CD14-positive monocyte (primary cell): ENCODE results near the gene PEX11G. TPM values are rescaled to one million over a fixed set of nuclear protein-coding genes. Genes with fewer than 3 reads are reported as not detected.
A peak's percentile ranks its signal among the peaks of the same experiment; 100 is the strongest.

Experiments
- DNase-seq, 3 donors: peaks; one replicate each; pipeline ENCODE4 v3.0.0-alpha.2; 2011 to 2022
- H2AFZ ChIP-seq: 2 replicates; pipeline ENCODE4 v1.6.0; 2012; ENCODE audit warnings: mild to moderate bottlenecking, low read depth, low read length, inconsistent platforms; ENCODE audit not compliant: insufficient read depth, poor library complexity, severe bottlenecking
- H3K27ac ChIP-seq, 2 donors: 1 replicate in 1 of 2; 2 replicates in 1 of 2; pipeline ENCODE4 v1.5.1; 2012 to 2013; ENCODE audit warnings: low read length in 2 of 2, control low read depth in 1 of 2, inconsistent platforms in 1 of 2, low read depth in 1 of 2, mild to moderate bottlenecking in 1 of 2
- H3K27me3 ChIP-seq, 2 donors: one replicate each; pipeline versions ENCODE4 v1.6.0 to v1.6.1; 2011 to 2013; ENCODE audit warnings: low read length in 2 of 2; ENCODE audit not compliant: control insufficient read depth in 2 of 2, insufficient read depth in 2 of 2
- H3K36me3 ChIP-seq, 2 donors: replicated peaks in 1 of 2; 1 replicate in 1 of 2; 2 replicates in 1 of 2; pipeline versions ENCODE4 v1.5.1 to v1.6.1; 2012 to 2013; ENCODE audit warnings: low read length in 2 of 2, control low read depth in 1 of 2, inconsistent platforms in 1 of 2, mild to moderate bottlenecking in 1 of 2; ENCODE audit not compliant: insufficient read depth in 2 of 2, control insufficient read depth in 1 of 2
- H3K4me1 ChIP-seq, 2 donors: 1 replicate in 1 of 2; 2 replicates in 1 of 2; pipeline versions ENCODE4 v1.5.1 to v1.6.1; 2012 to 2013; ENCODE audit warnings: low read length in 2 of 2, control low read depth in 1 of 2, inconsistent platforms in 1 of 2, mild to moderate bottlenecking in 1 of 2, moderate library complexity in 1 of 2; ENCODE audit not compliant: insufficient read depth in 2 of 2, control insufficient read depth in 1 of 2
- H3K4me2 ChIP-seq: replicated peaks from 2 replicates; pipeline ENCODE3; 2012; ENCODE audit warnings: low read length, moderate library complexity, mild to moderate bottlenecking; ENCODE audit not compliant: poor library complexity, severe bottlenecking; ENCODE audit errors: extremely low read depth
- H3K4me3 ChIP-seq, 3 experiments: fragments of 200-600 bp in 1 of 3; sonication (generic) in 1 of 3; replicated peaks in 1 of 3; 1 replicate in 2 of 3; 2 replicates in 1 of 3; pipeline ENCODE4 v1.5.1; 2011 to 2013; ENCODE audit warnings: low read length in 3 of 3, mild to moderate bottlenecking in 3 of 3, control low read depth in 2 of 3, low read depth in 2 of 3, inconsistent platforms in 1 of 3, moderate library complexity in 1 of 3
- H3K79me2 ChIP-seq: 2 replicates; pipeline ENCODE4 v1.6.0; 2012; ENCODE audit warnings: mild to moderate bottlenecking, control low read depth, inconsistent platforms, low read length, moderate library complexity; ENCODE audit not compliant: insufficient read depth
- H3K9ac ChIP-seq: 2 replicates; pipeline ENCODE4 v1.6.0; 2017; ENCODE audit warnings: low read length, mild to moderate bottlenecking; ENCODE audit not compliant: insufficient read depth, poor library complexity, severe bottlenecking
- H3K9me3 ChIP-seq, 2 donors: replicated peaks in 1 of 2; 1 replicate in 1 of 2; 2 replicates in 1 of 2; pipeline versions ENCODE4 v1.5.1 to v1.6.1; 2012 to 2013; ENCODE audit warnings: low read length in 2 of 2, control low read depth in 1 of 2; ENCODE audit not compliant: control insufficient read depth in 1 of 2, insufficient read depth in 1 of 2
- H4K20me1 ChIP-seq: 2 replicates; pipeline ENCODE4 v1.6.0; 2012; ENCODE audit warnings: mild to moderate bottlenecking, low read length, control low read depth, moderate library complexity; ENCODE audit not compliant: insufficient read depth
- H3K27ac Mint-ChIP-seq, 7 donors: one replicate each; pipeline ENCODE4 v1.8.0; 2020; ENCODE audit warnings: mild to moderate bottlenecking in 7 of 7, mixed read lengths in 7 of 7, moderate library complexity in 6 of 7, inconsistent platforms in 2 of 7
- H3K27me3 Mint-ChIP-seq, 3 donors: one replicate each; pipeline ENCODE4 v1.8.0; 2021 to 2022; ENCODE audit warnings: low read depth in 3 of 3, mild to moderate bottlenecking in 3 of 3, mixed read lengths in 3 of 3, moderate library complexity in 3 of 3, inconsistent platforms in 1 of 3
- H3K36me3 Mint-ChIP-seq, 2 donors: one replicate each; pipeline ENCODE4 v1.8.0; 2020; ENCODE audit warnings: mixed read lengths in 2 of 2, inconsistent platforms in 1 of 2, mild to moderate bottlenecking in 1 of 2
- H3K4me1 Mint-ChIP-seq: one replicate; pipeline ENCODE4 v1.8.0; 2020; ENCODE audit warnings: mild to moderate bottlenecking, mixed read lengths
- H3K4me3 Mint-ChIP-seq, 2 donors: one replicate each; pipeline ENCODE4 v1.8.0; 2020; ENCODE audit warnings: mild to moderate bottlenecking in 2 of 2, mixed read lengths in 2 of 2, moderate library complexity in 1 of 2
- H3K9me3 Mint-ChIP-seq, 7 donors: one replicate each; pipeline ENCODE4 v1.8.0; 2020 to 2022; ENCODE audit warnings: mixed read lengths in 7 of 7, mild to moderate bottlenecking in 6 of 7, moderate library complexity in 6 of 7, inconsistent platforms in 2 of 7
- CTCF ChIP-seq: fragments of 200-600 bp; IDR thresholded peaks from one replicate; pipeline ENCODE4 v1.8.0; 2022; ENCODE audit warnings: antibody characterized with exemption, mild to moderate bottlenecking
- WGBS: methylation state at CpG from one replicate; pipeline ENCODE4 v1.1.5; 2013; ENCODE audit warnings: missing lambda C conversion rate; ENCODE audit not compliant: insufficient coverage; 5-methylcytosine and 5-hydroxymethylcytosine counted together
- intact Hi-C, 2 donors: fragments of 100-400 bp; cut with micrococcal nuclease; formaldehyde crosslinking; loops; one replicate each; pipeline versions ENCODE4 v1.15.0 to v1.15.1; 2023
- polyA plus RNA-seq, 3 donors: library from polyadenylated mRNA; depleted of rRNA in 1 of 3; unstranded in 2 of 3; stranded (reverse) in 1 of 3; fragments of 300-500 nt in 2 of 3; fragments of >200 nt in 1 of 3; fragmentation: Illumina TruSeq in 2 of 3; gene quantifications; 1 replicate in 2 of 3; 2 replicates in 1 of 3; pipeline ENCODE4 v1.2.3, GENCODE V29; 2012 to 2021

Gene PEX11G
- polyA plus RNA-seq, 3 donors: 0.77 to 3.0 (median 1.4) TPM

- peaks cover 33% of the 10 kb centered on the region for H3K4me1 Mint-ChIP-seq
- Histone ChIP-seq H3K27ac (no peak overlapping the region), H3K9ac (no peak overlapping the region), H3K4me3 (no peak overlapping the region), H3K27me3 (no peaks in the 10 kb centered on the region), H3K36me3 (peaks cover 55 to 76% of the 10 kb centered on the region in 2 donors), H4K20me1 (peaks cover 4% of the 10 kb centered on the region), H3K4me1 (peaks cover 19 to 30% of the 10 kb centered on the region in 2 donors), H3K9me3 (no peaks in the 10 kb centered on the region), H3K79me2 (no peaks in the 10 kb centered on the region), H2AFZ (no peak overlapping the region), H3K4me2 (no peak overlapping the region)
- TF ChIP-seq CTCF: no peak
- H3K27ac Mint-ChIP-seq: no peak overlapping the region
- no peak overlapping the region for H3K4me3 Mint-ChIP-seq
- no peaks in the 10 kb centered on the region for H3K9me3 Mint-ChIP-seq
- WGBS: 98% methylated on average over 9 of the region's 15 CpGs
- peaks cover 60 to 87% of the 10 kb centered on the region in 2 donors for H3K36me3 Mint-ChIP-seq
- peaks cover 0 to 2% (median under 1%) of the 10 kb centered on the region in 3 donors for H3K27me3 Mint-ChIP-seq
- no peak for DNase-seq
- intact Hi-C loops: no loop called here
These were observed 40.4 kb upstream of the PEX11G start for GRCh38 chr19:7529246-7529600.

- Histone ChIP-seq H3K9me3 (no peaks in the 10 kb centered on the region), H3K4me3 (no peak overlapping the region), H2AFZ (no peak overlapping the region), H3K9ac (no peak overlapping the region), H3K27me3 (no peaks in the 10 kb centered on the region), H3K79me2 (peaks cover 3% of the 10 kb centered on the region), H3K27ac (no peak overlapping the region), H4K20me1 (peaks cover 10% of the 10 kb centered on the region), H3K36me3 (peaks cover 55 to 77% of the 10 kb centered on the region in 2 donors), H3K4me2 (no peak overlapping the region), H3K4me1 (peaks cover 19 to 29% of the 10 kb centered on the region in 2 donors)
- Mint-ChIP-seq H3K36me3 (peaks cover 63 to 90% of the 10 kb centered on the region in 2 donors), H3K9me3 (no peaks in the 10 kb centered on the region), H3K27ac (peak overlapping the region in 3 of 7 donors; percentile 37 to 53 (median 43)), H3K4me3 (no peak overlapping the region), H3K4me1 (peaks cover 31% of the 10 kb centered on the region), H3K27me3 (peaks cover 0 to 2% (median 0%) of the 10 kb centered on the region in 3 donors)
- 94% methylated on average over 26 of the region's 32 CpGs for WGBS
- intact Hi-C loops: no loop called here
- TF ChIP-seq CTCF: no peak
- DNase-seq: no peak
These were observed 39.8 kb upstream of the PEX11G start for GRCh38 chr19:7528522-7529245.
